ENCODE measurements around the gene UQCRQ. TPM values are rescaled to one million over a fixed set of nuclear protein-coding genes. Genes with fewer than 3 reads are reported as not detected.

UQCRQ gene
- total and polyA plus RNA-seq, 2 experiments from 2014 or later: 104 to 1,308 TPM

DNA sequence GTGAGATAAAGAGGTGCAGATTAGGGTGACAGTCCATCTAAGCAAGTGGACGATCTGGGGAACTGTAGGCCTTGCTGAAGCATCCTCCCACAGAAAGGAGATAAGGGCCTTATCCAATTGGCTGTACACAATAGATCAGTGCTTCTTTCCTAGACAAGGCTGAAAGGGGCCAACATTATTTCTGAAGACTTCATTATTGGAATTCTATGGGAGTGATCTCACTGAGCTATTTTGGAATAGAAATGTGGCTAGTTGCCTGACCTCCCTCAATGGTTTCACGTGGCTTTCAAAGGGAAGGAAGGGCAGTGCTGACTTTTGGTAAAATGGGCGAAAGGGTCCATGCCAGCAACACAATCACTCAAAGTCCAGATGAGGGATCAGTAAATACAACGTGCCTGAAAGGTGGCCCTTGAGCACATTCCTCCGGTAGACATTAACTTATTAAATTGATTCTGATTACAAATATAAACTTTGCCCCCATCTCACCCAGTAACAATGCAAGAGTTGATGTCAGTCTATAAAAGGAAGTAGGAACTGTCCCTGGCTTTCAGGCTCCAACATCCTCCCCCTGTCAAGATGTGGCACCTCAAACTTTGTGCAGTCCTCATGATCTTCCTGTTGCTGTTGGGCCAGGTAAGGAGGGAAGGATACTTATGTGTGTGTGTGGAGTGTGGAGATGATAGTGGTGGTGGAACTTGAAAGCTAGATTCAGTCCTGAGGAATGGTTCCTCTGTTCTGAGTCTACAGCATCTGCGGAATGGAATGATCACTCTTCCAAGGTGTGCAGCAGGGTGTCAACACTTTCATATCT, 6.9 kb downstream of the UQCRQ start, which contains the start of gene LEAP2:
Gene LEAP2 (plus strand): TSS at position 550 of the 811 bp plus-strand sequence. CDS start 27 bp downstream, at position 577.
- Mint-ChIP-seq H3K36me3 (ENCODE audit: low read depth) (peaks cover 22% of the 10 kb centered on the region), H3K27me3 (ENCODE audit: insufficient read depth, low read depth, poor library complexity) (peaks cover 6% of the 10 kb centered on the region), H3K4me3 (no peak within 1 kb of the TSS), H3K27ac (no peak within 1 kb of the TSS; the same call in 1 of the 2 replicates), H3K4me1 (no peaks in the 10 kb centered on the region), H3K9me3 (no peaks in the 10 kb centered on the region)
- no peak within 1 kb of the TSS for H3K4me2 ChIP-seq
- TF ChIP-seq EZH2 (IDR thresholded peaks at IDR 0.05; ENCODE audit: low read depth, unreplicated experiment) (no peak), NANOG (IDR thresholded peaks at IDR 0.05; ENCODE audit: borderline replicate concordance) (no peak)
- no peaks in the 10 kb centered on the region; the same call in 1 of the 2 replicates for H4K20me1 ChIP-seq (replicated peaks; ENCODE audit: insufficient read depth)
- no peak within 1 kb of the TSS for H3K4me3 ChIP-seq
- H3F3A ChIP-seq (replicated peaks; ENCODE audit: low read depth): peaks cover 7% of the 10 kb centered on the region
- peaks cover 2% of the 10 kb centered on the region; the same call in 1 of the 2 replicates for H3K79me2 ChIP-seq (replicated peaks; ENCODE audit: insufficient read depth)
- no peak within 1 kb of the TSS; the same call in 1 of the 2 replicates for H3K27ac ChIP-seq (ENCODE audit: low read depth)
- peaks cover 6% of the 10 kb centered on the region for H3K36me3 ChIP-seq (ENCODE audit: insufficient read depth)
- H2AFZ ChIP-seq: no peak within 1 kb of the TSS
- DNase-seq (ENCODE audit: low spot score): no peak
- no peaks in the 10 kb centered on the region for H3K9me2 ChIP-seq (ENCODE audit: insufficient read depth)
- H3K4me1 ChIP-seq (ENCODE audit: insufficient read depth): no peaks in the 10 kb centered on the region
- ATAC-seq: no peak; the same call in 2 of the 3 replicates
- H3K27me3 ChIP-seq (ENCODE audit: insufficient read depth): no peaks in the 10 kb centered on the region

DNA sequence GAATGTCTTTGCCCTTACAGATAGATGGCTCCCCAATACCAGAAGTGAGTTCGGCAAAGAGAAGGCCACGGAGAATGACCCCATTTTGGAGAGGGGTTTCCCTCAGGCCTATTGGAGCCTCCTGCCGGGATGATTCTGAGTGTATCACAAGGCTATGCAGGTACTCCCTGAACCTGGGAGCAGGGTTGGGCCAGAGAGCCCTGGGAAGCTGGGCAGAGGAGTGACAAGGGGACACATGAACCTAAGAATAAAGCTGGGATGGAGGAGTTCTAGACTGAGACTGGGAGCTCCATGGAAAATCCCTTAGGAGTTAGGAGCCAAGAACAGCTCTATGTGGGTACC, 7.5 kb downstream of the UQCRQ start:
- peaks cover 21% of the 10 kb centered on the region for H3K36me3 Mint-ChIP-seq (ENCODE audit: low read depth)
- H3K4me3 Mint-ChIP-seq: no peak overlapping the region
- no peaks in the 10 kb centered on the region for H3K4me1 Mint-ChIP-seq
- no peak for ATAC-seq
- Histone ChIP-seq H2AFZ (no peak overlapping the region), H3K79me2 (replicated peaks; ENCODE audit: insufficient read depth) (no peaks in the 10 kb centered on the region), H3K4me3 (no peak overlapping the region), H3K4me2 (no peak overlapping the region), H3K27ac (ENCODE audit: low read depth) (no peak overlapping the region), H3K27me3 (ENCODE audit: insufficient read depth) (no peaks in the 10 kb centered on the region), H3K36me3 (ENCODE audit: insufficient read depth) (peaks cover under 1% of the 10 kb centered on the region; the same call in 1 of the 2 replicates), H3K9me2 (ENCODE audit: insufficient read depth) (no peaks in the 10 kb centered on the region), H4K20me1 (replicated peaks; ENCODE audit: insufficient read depth) (no peaks in the 10 kb centered on the region; the same call in 1 of the 2 replicates), H3F3A (replicated peaks; ENCODE audit: low read depth) (peaks cover 2% of the 10 kb centered on the region; the same call in 1 of the 2 replicates), H3K4me1 (ENCODE audit: insufficient read depth) (no peaks in the 10 kb centered on the region)
- peaks cover 6% of the 10 kb centered on the region for H3K27me3 Mint-ChIP-seq (ENCODE audit: insufficient read depth, low read depth, poor library complexity)
- no peak for DNase-seq (ENCODE audit: low spot score)
- H3K9me3 Mint-ChIP-seq: no peaks in the 10 kb centered on the region
- H3K27ac Mint-ChIP-seq: no peak overlapping the region
- no peak for TF ChIP-seq CREB1 (CRISPR knock-in tag; IDR thresholded peaks at IDR 0.05; ENCODE audit: low read depth)
- no peak for TF ChIP-seq NANOG (IDR thresholded peaks at IDR 0.05; ENCODE audit: borderline replicate concordance)
- TF ChIP-seq, protein P1, sequence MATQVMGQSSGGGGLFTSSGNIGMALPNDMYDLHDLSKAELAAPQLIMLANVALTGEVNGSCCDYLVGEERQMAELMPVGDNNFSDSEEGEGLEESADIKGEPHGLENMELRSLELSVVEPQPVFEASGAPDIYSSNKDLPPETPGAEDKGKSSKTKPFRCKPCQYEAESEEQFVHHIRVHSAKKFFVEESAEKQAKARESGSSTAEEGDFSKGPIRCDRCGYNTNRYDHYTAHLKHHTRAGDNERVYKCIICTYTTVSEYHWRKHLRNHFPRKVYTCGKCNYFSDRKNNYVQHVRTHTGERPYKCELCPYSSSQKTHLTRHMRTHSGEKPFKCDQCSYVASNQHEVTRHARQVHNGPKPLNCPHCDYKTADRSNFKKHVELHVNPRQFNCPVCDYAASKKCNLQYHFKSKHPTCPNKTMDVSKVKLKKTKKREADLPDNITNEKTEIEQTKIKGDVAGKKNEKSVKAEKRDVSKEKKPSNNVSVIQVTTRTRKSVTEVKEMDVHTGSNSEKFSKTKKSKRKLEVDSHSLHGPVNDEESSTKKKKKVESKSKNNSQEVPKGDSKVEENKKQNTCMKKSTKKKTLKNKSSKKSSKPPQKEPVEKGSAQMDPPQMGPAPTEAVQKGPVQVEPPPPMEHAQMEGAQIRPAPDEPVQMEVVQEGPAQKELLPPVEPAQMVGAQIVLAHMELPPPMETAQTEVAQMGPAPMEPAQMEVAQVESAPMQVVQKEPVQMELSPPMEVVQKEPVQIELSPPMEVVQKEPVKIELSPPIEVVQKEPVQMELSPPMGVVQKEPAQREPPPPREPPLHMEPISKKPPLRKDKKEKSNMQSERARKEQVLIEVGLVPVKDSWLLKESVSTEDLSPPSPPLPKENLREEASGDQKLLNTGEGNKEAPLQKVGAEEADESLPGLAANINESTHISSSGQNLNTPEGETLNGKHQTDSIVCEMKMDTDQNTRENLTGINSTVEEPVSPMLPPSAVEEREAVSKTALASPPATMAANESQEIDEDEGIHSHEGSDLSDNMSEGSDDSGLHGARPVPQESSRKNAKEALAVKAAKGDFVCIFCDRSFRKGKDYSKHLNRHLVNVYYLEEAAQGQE (IDR thresholded peaks at IDR 0.05; ENCODE audit: unreplicated experiment): no peak
- no peak for TF ChIP-seq ZNF331 (CRISPR knock-in tag; IDR thresholded peaks at IDR 0.05; ENCODE audit: low read depth)
- TF ChIP-seq, protein P2, sequence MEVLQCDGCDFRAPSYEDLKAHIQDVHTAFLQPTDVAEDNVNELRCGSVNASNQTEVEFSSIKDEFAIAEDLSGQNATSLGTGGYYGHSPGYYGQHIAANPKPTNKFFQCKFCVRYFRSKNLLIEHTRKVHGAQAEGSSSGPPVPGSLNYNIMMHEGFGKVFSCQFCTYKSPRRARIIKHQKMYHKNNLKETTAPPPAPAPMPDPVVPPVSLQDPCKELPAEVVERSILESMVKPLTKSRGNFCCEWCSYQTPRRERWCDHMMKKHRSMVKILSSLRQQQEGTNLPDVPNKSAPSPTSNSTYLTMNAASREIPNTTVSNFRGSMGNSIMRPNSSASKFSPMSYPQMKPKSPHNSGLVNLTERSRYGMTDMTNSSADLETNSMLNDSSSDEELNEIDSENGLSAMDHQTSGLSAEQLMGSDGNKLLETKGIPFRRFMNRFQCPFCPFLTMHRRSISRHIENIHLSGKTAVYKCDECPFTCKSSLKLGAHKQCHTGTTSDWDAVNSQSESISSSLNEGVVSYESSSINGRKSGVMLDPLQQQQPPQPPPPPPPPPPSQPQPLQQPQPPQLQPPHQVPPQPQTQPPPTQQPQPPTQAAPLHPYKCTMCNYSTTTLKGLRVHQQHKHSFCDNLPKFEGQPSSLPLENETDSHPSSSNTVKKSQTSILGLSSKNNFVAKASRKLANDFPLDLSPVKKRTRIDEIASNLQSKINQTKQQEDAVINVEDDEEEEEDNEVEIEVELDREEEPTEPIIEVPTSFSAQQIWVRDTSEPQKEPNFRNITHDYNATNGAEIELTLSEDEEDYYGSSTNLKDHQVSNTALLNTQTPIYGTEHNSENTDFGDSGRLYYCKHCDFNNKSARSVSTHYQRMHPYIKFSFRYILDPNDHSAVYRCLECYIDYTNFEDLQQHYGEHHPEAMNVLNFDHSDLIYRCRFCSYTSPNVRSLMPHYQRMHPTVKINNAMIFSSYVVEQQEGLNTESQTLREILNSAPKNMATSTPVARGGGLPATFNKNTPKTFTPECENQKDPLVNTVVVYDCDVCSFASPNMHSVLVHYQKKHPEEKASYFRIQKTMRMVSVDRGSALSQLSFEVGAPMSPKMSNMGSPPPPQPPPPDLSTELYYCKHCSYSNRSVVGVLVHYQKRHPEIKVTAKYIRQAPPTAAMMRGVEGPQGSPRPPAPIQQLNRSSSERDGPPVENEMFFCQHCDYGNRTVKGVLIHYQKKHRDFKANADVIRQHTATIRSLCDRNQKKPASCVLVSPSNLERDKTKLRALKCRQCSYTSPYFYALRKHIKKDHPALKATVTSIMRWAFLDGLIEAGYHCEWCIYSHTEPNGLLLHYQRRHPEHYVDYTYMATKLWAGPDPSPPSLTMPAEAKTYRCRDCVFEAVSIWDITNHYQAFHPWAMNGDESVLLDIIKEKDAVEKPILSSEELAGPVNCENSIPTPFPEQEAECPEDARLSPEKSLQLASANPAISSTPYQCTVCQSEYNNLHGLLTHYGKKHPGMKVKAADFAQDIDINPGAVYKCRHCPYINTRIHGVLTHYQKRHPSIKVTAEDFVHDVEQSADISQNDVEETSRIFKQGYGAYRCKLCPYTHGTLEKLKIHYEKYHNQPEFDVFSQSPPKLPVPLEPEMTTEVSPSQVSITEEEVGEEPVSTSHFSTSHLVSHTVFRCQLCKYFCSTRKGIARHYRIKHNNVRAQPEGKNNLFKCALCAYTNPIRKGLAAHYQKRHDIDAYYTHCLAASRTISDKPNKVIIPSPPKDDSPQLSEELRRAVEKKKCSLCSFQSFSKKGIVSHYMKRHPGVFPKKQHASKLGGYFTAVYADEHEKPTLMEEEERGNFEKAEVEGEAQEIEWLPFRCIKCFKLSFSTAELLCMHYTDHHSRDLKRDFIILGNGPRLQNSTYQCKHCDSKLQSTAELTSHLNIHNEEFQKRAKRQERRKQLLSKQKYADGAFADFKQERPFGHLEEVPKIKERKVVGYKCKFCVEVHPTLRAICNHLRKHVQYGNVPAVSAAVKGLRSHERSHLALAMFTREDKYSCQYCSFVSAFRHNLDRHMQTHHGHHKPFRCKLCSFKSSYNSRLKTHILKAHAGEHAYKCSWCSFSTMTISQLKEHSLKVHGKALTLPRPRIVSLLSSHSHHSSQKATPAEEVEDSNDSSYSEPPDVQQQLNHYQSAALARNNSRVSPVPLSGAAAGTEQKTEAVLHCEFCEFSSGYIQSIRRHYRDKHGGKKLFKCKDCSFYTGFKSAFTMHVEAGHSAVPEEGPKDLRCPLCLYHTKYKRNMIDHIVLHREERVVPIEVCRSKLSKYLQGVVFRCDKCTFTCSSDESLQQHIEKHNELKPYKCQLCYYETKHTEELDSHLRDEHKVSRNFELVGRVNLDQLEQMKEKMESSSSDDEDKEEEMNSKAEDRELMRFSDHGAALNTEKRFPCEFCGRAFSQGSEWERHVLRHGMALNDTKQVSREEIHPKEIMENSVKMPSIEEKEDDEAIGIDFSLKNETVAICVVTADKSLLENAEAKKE (CRISPR knock-in tag; IDR thresholded peaks at IDR 0.05): no peak
- TF ChIP-seq EZH2 (IDR thresholded peaks at IDR 0.05; ENCODE audit: low read depth, unreplicated experiment): no peak
- no peak for TF ChIP-seq POLR2AphosphoS5 (IDR thresholded peaks at IDR 0.05; ENCODE audit: low read depth)
- TF ChIP-seq, protein P3, sequence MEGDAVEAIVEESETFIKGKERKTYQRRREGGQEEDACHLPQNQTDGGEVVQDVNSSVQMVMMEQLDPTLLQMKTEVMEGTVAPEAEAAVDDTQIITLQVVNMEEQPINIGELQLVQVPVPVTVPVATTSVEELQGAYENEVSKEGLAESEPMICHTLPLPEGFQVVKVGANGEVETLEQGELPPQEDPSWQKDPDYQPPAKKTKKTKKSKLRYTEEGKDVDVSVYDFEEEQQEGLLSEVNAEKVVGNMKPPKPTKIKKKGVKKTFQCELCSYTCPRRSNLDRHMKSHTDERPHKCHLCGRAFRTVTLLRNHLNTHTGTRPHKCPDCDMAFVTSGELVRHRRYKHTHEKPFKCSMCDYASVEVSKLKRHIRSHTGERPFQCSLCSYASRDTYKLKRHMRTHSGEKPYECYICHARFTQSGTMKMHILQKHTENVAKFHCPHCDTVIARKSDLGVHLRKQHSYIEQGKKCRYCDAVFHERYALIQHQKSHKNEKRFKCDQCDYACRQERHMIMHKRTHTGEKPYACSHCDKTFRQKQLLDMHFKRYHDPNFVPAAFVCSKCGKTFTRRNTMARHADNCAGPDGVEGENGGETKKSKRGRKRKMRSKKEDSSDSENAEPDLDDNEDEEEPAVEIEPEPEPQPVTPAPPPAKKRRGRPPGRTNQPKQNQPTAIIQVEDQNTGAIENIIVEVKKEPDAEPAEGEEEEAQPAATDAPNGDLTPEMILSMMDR (conservative IDR thresholded peaks at IDR 0.05; ENCODE audit: low read depth in 2 of 2): no peak

All from GM23338 (cell line).